Stimulated activated naive CD4-positive, alpha-beta T cell treated with Interleukin-2 at 50 U/mL for 16 hours (primary cell): Measurements from ENCODE around the gene RGS12.

Experiments
- DNase-seq: peaks from one replicate; lab custom pipeline; 2025; lab: John Stamatoyannopoulos, UW

Gene RGS12

DNA sequence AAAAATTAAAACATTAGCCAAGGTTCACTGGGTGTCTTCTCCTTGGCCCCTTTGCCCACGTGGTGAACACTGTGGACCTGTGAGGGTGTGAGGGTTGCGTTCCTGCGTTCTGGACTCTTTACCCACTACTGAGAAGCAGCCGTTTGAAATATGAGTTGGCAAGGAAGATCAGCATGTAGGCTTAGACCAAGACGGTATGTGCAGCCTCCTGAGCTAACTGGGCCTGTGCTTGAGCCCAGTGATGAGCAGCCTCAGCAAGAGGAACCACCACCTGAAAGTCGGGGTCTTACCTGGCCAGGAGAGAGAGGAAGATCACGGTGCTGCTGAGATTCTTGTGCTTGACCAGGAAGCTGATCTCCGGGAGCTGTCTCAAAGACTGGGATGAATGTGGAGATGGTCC, 19.5 kb downstream of the RGS12 start:
- no peak for DNase-seq

DNA sequence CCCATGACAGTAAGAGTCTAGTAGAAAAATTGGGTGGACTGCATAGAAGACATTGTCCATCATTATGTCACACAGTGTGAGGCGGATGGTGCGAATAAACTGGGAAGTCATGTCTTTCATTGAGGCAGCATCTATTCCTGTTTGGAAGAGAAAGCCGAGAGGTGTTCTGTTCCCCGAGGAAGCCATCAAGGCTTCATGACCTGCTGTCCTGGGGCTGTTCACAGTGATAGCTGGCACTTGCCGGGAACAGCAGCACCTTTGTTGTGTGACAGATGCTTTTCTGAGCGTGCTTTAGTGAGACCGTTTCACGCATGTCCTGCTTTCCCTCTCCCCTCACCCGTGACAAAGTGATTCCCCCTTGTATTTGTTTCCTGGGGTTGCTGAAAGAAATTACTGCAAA, 20.3 kb downstream of the RGS12 start:
- no peak for DNase-seq

DNA sequence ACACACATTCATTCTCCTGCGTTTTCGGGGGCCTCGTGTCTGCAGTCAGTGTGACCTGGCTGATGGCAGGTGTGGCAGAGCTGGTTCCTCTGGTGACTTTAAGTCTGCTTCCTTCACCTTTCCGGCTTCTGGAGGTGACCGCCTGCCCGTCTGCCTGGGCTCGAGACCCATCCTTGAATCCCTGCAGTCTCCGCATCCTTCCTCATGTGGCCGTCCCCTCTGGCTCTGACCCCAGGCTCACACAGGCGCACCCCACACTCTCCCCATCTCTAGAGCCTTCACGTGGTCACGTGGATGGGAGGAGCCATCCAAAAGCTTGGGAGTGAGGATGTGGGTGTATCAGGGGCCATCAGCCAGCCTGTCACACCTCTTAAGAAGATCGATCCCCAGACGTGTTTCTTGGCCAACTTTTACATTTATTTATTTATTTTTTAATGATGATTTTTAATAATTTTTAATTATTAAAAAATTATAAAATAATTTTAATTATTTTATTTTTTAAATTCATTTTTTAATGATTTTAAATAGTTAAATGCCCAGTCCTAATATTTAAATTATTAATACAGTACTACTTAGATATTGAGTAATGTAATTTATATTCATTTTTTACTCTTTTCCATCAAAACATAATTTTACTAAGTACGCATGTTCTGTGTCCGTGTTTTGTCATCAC, 20.9 kb downstream of the RGS12 start:
- no peak for DNase-seq

DNA sequence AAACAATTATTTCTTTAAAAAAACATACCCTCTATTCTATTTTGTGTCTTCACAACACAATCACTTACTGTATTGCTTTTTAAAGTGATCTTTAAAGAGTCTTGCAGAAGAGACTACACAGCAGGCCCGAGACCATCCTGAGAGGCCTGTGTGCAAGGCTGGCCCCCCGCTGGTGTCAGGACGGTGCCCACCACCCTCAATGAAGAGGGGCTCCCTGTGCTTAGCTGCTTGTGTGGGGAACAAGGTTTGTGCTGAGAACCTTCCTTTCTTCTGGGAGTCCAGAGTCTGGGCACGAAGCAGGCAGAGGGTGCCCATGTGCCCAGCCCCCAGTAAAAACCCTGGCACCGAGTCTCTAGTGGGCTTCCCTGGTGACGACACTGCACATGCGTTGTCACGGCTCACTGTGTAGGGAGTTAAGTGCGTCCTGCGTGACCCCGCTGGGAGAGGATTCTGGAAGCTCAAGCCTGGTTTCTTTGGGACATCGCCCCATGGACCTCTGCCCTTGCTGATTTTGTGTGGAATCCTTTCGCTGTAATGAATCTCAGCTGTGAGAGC, 22.0 kb downstream of the RGS12 start:
- DNase-seq, result no peak

DNA sequence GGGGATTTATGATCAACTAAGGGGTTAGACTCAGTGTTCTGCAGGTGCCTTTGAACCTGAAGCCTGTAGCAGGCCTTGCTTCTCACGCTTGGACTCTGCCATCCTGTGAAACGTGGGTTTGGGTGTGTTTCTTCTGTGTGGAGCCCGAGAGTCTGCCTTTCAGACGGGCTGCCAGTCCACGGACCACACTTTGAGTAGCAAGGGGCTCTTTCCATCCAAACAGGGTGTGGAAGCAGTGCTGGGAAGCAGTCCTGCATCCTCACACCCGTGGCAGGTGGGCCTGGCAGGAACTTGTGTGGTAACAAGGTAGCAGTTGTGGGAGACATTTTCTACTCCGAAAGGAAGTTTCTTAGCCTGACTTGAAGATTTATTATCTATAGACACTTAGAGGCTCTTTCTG, 22.7 kb downstream of the RGS12 start:
- no peak for DNase-seq

DNA sequence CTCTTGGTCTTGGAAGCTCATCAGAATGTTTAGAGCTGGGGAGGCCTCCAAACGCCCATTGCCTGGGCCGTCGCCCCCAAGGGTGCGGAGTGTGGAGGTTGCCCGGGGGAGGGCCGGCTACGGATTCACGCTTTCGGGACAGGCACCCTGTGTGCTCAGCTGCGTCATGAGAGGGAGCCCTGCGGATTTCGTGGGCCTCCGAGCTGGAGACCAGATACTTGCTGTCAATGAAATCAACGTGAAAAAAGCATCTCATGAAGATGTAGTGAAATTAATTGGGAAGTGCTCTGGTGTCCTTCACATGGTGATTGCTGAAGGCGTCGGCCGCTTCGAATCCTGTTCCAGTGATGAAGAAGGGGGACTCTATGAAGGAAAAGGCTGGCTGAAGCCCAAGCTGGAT, 23.3 kb downstream of the RGS12 start:
- no peak for DNase-seq

DNA sequence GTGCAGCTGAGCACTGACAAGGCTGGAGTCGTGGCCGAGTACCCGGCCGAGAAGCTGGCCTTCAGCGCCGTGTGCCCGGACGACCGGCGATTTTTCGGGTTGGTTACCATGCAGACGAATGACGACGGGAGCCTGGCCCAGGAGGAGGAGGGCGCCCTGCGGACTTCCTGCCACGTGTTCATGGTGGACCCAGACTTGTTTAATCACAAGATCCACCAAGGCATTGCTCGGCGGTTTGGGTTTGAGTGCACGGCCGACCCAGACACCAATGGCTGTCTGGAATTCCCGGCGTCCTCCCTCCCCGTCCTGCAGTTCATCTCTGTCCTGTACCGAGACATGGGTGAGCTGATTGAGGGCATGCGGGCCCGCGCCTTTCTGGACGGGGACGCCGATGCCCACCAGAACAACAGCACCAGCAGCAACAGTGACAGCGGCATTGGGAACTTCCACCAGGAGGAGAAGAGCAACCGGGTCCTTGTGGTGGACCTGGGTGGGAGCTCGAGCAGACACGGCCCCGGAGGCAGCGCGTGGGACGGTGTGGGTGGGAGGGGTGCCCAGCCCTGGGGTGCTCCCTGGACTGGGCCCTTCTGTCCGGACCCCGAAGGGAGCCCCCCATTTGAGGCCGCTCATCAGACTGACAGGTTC, 24.3 kb downstream of the RGS12 start:
- DNase-seq, result no peak

DNA sequence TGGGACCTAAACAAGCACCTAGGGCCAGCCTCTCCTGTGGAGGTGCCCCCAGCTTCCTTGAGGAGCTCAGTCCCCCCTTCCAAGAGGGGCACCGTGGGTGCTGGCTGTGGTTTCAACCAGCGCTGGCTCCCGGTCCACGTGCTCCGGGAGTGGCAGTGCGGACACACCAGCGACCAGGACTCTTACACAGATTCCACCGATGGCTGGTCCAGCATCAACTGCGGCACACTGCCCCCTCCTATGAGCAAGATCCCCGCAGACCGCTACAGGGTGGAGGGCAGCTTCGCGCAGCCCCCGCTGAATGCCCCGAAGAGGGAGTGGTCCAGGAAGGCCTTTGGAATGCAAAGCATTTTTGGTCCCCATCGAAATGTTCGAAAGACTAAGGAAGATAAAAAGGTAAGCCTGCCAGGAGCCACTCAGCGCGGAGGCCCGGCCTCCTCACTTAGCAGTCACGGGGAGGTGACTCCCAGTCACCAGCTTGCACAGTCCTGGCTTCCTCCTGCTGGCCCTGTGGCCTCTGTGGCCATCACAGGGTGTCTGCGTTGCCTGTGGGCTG, 24.9 kb downstream of the RGS12 start:
- no peak for DNase-seq

DNA sequence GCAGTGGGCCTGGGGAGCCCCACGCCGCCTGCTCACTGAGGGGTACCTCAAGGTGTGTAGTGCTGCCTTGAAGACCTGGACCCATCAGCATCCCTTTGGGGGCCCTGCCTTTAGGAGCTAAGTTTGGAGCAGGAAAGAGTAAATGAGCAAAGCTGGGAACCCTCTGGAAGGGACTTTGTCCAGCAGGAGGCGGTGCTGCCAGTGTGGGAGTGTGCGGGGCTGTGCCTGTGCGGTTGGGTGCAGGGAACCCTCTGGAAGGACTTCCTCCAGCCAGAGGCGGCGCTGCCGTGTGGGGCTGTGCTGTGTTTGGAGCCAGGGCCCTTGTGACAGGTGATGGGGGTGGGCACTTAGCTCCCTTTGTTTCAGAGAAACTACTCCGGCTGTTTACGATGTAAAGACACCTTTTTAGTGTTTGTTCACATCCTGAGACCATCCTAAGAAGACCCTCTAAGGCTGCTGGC, 25.8 kb downstream of the RGS12 start:
- no peak for DNase-seq

DNA sequence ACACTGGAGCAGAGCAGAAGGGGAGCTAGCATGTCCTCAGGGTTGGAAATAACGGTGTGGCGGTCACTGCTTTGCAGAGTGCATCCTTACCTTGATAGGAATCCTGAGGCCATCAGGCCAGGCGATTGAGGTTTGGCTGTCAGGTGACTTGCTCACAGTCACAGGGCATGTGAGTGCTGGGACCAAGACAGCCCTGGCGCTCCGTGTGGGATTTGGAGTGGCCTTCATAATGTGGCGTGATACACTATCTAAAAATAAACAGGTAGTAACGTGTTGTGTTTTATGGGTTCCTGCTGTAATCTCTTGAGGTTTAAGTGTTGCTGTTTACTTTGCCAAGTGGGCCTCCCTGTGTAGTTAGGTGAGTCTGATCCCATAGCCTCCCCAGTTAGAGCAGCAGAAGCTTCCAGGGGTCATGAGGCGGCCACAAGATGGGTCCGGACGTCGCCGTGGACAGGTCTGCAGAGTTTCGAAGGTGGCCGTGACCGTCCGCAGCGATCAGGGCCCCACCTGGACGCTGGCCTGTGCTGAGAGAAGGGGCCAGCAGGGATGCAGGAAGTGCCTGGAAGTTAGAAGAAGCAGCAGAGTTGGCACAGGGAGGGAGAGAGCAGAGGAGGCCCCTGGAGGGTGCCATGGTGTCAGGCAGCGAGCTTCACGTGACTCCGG, 27.7 kb downstream of the RGS12 start:
- no peak for DNase-seq

DNA sequence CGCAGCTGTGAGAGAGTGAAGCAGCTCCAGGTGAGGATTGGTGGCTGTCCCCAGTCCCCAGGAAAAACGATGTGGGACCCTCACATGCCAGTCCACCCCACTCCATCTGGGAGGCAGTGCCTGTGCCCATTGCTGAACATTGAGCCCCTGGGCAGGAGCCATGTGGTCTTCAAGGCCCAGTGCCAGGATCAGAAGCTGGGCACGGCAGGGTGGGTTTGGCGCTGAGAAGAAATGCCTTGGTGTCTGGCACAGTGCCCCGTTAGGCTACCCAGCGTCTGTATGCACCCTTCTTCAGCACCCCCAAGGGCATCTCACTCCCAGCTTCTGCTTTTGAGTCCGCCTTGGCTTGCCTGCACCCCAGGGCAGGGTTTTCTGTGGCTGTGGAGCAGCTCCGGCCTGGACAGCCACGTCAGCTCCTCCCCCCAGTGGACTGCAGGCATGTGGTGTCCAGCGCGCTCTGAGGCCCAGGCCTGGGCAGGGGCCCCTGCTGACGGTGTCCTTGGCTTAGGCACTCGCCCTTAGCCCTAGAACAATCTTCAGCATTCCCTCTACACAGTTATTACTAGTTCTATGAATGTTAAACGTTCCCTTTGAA, 28.6 kb downstream of the RGS12 start:
- DNase-seq, result no peak

DNA sequence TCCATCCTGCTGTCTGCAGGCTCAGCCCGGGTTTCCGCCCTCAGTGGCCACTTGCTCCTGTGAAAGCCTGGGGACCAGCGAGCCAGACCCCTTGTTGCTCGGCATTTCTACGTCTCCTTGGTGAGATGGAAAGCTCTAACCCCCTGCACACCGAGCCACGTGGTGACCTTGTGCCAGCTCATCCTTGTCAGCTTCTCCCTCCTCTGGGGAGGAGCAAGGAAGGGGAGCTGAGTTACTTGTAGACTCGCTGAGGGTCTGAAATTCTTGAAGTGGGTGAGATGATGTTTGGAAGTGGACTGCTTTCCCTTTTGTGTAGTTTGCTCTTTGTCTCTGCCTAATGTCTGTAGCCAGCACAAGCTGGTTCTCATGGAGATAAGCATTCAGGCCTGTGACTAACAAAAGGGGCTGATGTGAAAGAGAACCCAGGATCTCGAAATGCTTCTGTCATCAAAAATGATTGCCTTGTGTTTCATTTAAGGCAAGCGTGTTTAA, 29.3 kb downstream of the RGS12 start:
- no peak for DNase-seq

DNA sequence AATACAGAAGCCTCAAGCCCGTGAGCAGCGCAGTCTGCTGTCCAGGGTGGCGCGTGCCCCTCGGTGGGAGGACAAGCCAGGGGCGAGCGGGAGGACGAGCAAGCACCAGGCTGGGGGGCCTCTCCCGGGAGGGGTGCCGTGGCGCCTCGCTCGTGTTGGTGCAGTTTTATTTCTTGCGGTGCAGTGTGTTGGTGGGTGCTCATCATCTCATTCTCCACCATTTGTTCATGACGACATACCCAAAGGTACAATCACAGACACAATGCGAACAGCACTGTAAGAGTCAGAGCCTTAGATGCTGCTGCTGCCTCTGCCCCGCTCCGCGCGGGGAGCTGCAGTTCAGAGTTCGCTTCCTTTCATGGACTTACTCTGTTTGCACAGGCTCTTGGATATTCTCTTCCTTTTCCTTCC, 30.3 kb downstream of the RGS12 start:
- no peak for DNase-seq

DNA sequence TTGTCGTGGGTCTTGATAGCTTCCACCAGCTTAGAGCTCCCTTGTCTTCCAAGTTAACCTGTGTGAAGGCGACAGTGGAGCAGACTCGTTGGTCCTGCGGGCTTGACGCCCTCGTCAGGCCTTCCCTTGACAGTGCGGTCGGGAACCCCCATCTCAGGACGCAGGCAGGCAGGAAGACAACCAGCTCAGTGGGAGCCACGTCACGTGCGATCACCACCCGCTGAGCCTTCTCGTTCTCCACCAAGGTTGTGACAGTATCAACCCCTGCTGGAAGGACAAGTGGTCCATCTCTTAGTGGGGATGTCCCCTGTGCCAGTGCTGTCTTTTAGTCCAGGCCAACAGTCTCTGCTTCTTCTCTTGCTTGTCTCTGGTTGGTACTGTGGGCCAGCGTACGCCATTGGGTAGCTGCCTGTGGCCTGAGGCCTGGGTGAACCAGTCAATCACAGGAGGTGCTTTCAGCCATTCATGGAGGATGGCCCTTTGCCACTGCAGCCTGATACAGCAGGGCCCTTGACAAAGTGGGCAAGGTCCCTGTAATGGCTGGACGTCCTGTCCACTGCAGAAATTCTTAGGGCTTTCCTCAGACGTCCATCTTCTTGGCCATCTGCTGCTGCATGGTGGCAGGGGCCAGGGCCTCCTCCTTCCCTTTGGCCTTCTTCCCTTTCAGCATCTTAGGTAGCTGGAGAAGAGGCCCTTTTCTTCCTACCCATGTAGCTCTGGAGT, 31.4 kb downstream of the RGS12 start:
- no peak for DNase-seq

DNA sequence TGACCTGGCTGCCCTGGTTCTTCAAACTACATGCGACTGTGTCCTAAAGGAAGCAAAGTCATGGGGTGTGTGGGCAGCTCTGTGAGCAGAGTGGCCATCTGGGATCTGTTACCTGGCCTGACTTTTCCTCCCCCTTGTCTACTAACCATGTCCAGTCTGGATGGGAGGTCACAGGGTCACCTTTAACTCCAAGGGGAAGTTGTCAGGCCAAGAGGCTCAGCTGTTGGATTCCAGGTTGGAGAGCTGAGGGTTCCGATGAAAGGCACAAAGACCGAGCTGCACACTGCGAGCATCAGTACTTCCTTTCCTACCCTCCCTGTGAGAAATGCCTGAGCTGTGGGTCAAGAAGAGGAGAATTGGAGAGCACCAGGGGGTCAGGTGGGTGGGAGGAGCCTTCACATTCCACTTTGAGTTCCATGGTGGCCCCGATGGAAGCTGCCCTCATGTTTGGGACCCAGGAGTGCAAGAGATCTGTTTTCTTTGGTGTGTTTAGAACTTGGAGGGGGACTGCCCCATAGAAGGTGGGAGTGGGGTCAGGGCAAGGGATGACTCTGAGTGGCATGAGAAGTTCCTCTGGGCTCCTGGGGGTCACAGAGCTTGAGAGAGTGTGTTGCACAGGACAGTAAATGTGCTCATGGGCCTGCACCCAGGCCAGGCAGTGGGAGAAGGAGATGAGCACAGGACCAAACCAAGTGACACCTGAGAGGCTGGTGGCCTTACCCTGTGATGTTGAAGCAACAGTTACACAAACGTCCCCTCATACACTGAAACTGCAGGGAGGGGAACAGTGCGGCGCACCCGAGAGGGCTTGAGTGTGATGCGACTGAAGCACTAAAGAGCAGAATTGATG, 36.2 kb downstream of the RGS12 start:
- no peak for DNase-seq

DNA sequence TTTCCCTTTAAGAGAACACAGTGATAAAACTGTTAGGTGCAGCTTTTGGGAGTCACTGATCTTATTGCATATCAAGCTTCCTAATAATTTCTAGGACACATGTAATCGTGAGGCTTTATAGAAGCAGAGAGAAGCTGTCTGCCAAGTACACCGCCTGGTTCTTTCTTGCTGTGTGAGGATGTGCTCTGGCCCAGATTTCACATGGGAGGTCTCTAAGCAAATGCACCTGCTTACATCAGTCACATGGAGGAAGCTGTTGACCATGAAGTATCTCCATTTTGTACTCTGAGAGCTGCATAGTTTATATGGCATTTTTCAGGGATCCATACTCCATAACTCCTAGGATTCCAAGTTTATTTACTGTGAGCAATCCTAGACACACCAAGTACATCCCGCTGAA, 37.1 kb downstream of the RGS12 start:
- DNase-seq, result no peak

DNA sequence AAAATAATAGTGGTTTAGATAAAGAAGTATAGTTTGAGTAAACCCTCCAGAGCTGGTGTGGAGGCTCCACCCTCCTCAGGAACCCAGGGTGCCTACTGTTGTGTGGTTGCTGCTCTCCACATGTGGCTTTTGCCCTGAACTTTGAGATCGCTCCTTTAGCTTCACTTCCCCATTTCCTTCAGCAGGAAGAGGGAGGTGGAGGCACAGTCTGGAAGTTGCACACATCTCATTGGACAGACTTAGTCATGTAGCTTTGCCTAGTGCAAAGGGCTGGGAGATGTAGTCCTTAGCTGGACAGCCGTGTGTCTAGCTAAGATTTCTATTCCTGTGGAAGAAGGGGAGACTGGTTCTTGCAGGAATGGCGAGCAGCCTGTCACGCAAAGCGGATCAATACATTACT, 37.9 kb downstream of the RGS12 start:
- no peak for DNase-seq

DNA sequence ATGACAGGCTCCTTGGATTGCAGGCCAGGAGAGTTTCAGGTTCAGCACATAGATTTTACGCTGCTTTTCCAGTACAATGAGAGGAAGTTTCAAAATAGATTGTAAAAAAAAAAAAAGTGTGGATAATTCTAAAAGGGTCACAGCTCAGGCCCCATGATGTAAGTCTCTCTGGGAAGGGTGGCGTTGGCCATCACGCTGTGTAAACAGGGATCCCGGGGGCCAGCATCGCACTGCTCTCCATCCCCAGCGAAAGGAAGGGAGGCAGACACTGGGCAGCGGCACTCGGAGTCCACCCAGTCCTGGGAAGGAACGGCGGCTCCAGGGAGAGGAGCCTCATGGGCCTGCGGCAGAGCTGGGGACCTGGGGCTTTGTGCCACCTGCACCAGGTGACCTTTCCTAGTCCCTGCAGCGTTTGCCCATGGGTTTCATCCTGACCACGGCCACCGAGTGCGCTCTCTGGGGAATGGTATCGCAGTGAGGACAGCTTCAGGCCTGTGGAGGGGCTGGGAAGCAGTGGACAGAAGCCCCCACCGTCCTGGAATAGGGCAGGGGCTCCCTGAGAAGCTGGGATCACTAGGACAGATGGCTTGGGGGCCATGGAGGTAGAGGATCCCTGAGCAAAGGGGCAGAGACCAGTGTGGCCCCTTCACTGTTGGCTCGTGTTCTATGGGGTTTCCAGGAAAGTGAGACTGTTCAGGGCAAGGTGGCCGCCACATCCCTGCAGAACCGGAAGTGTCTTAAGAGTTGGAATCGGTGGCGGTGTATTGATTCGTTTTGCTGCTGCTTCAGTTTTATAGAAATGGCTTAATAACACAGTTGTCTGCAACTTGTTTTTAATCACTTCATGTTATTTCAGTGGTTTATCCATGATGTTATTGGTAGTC, 38.9 kb downstream of the RGS12 start:
- no peak for DNase-seq

DNA sequence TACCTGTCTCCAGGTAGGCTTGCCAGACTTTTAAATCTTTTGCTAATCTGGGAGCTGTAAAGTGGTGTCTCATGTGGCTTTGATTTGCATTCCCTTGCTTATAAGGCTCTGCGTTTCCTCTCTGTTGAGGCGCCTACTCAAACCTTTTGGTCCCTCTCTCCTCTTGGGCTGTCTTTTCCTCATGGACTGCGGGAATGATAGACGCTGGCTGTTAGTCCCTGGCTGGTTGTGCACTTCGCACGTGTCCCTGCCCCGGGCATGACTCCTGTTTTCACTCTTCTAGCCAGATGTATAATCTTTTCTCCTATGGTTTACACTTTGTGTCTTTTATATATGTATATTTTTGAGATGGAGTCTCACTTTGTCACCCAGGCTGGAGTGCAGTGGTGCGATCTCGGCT, 39.7 kb downstream of the RGS12 start:
- DNase-seq, result no peak

DNA sequence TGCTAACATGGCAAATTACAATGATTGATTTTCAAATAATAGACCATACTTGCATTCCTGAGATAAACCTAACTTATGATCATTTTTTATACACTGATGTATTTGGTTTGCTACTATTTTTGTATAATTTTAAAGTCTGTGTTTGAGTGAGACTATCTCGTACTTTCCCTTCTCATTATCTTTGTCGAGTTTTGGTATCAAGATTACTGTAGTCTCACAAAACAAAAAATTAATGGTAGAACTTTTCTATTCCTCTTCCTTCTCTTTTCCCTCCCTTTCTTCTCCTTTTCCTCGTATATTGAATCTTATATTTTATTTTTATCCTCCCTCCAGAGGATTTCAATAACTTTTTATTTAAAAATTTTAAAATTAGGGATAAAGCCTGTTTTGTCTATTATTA, 41.5 kb downstream of the RGS12 start:
- no peak for DNase-seq
